A673 (cell line): Measurements from ENCODE around the gene EVA1A.

Source experiments
- EZH2 ChIP-seq: fragments of 200-600 bp; sonication (generic); IDR thresholded peaks from 2 replicates; pipeline ENCODE4 v1.6.1; 2017; ENCODE audit warnings: borderline replicate concordance, low read depth, mild to moderate bottlenecking, mixed read lengths, antibody characterized with exemption, low read length; ENCODE audit not compliant: poor library complexity, severe bottlenecking
- TF ChIP-seq, protein P1 (sequence below): fragments of 300-800, 200-600 bp; sonication (generic); conservative IDR thresholded peaks from 2 replicates; pipeline ENCODE4 v1.5.1; 2017; ENCODE audit warnings: low read depth, mild to moderate bottlenecking, antibody characterized with exemption, low read length, moderate library complexity, mixed read lengths

DNA sequence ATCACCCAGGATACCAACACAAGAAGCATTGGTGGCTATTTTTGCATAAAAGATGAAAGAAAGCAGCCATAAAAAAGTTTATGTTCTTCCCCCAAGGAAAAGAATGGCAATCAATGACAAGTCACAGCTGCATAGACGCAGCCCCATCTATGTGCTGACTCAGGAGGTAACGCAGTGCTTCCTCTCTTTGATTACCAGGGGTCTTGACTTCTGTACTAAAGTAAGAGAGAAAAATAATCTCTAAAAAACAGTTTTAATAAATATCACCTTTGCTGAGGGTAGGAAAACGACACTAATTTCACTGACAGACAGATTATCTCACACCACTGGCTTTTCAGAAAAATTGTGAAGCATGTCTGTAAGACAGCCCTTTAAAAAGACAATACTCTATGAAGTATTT lies 33.9 kb upstream of the EVA1A start:
- TF ChIP-seq, protein P1, sequence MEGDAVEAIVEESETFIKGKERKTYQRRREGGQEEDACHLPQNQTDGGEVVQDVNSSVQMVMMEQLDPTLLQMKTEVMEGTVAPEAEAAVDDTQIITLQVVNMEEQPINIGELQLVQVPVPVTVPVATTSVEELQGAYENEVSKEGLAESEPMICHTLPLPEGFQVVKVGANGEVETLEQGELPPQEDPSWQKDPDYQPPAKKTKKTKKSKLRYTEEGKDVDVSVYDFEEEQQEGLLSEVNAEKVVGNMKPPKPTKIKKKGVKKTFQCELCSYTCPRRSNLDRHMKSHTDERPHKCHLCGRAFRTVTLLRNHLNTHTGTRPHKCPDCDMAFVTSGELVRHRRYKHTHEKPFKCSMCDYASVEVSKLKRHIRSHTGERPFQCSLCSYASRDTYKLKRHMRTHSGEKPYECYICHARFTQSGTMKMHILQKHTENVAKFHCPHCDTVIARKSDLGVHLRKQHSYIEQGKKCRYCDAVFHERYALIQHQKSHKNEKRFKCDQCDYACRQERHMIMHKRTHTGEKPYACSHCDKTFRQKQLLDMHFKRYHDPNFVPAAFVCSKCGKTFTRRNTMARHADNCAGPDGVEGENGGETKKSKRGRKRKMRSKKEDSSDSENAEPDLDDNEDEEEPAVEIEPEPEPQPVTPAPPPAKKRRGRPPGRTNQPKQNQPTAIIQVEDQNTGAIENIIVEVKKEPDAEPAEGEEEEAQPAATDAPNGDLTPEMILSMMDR: no peak
- no peak for TF ChIP-seq EZH2
